HepG2 (cell line): ENCODE data around the gene CNRIP1. TPM values are rescaled to one million over a fixed set of nuclear protein-coding genes. Genes with fewer than 3 reads are reported as not detected.

ENCODE experiments used
- ATAC-seq: fragments of 200-7000 bp; cut with Tn5 transposase; 3 replicates; pipeline ENCODE4 v1.9.1; 2020; ENCODE audit warnings: mild to moderate bottlenecking, moderate library complexity
- BruUV-seq: library from RNA; stranded (reverse); fragments of 400-500 nt; replicated peaks from 2 replicates; lab custom pipeline; 2021; lab: Mats Ljungman, UMichigan
- CTCF ChIA-PET: fragments of 300-600 bp; formaldehyde crosslinking; extraction: SDS; loops from one replicate; lab custom pipeline; 2021; ENCODE audit warnings: low total read pairs, inconsistent platforms, low intra/inter-chr PET ratio; lab: Yijun Ruan, JAX
- POLR2A ChIA-PET: fragments of 350-600 bp; sonication (Branson Sonifier 250); formaldehyde crosslinking; loops from one replicate; lab custom pipeline; 2020; ENCODE audit warnings: antibody characterized with exemption, inconsistent platforms; lab: Yijun Ruan, JAX
- DNase-seq: peaks from one replicate; pipeline ENCODE4 v3.0.0-alpha.2; 2015; ENCODE audit warnings: low spot score
- FAIRE-seq: peaks from 3 replicates; lab custom pipeline; 2011; peaks lifted over from hg19 to GRCh38; lab: Jason Lieb, UNC
- H2AFZ ChIP-seq: one replicate; pipeline ENCODE4 v1.6.1; 2011; ENCODE audit warnings: low read length, inconsistent platforms
- H3K27ac ChIP-seq: fragments of 300-600 bp; 3 replicates; pipeline ENCODE4 v1.8.0; 2011; ENCODE audit warnings: mixed run types, mild to moderate bottlenecking, mixed read lengths, low read length, inconsistent platforms; ENCODE audit not compliant: insufficient read depth; ENCODE audit errors: extremely low read length
- H3K27me3 ChIP-seq, 2 experiments: fragments of 200-600 bp in 1 of 2; 2 replicates in 1 of 2; 3 replicates in 1 of 2; pipeline versions ENCODE4 v1.6.0 to v1.8.0; 2011; ENCODE audit warnings: low read length in 2 of 2, mild to moderate bottlenecking in 2 of 2, moderate library complexity in 2 of 2, inconsistent platforms in 1 of 2; ENCODE audit not compliant: insufficient read depth in 2 of 2, control insufficient read depth in 1 of 2
- H3K36me3 ChIP-seq, 2 experiments: fragments of 200-600 bp in 1 of 2; replicated peaks in 1 of 2; 2 replicates in 1 of 2; 3 replicates in 1 of 2; pipeline versions ENCODE4 v1.5.1 to v1.8.0; 2011; ENCODE audit warnings: low read length in 2 of 2, inconsistent platforms in 1 of 2; ENCODE audit not compliant: insufficient read depth in 2 of 2, control insufficient read depth in 1 of 2
- H3K4me1 ChIP-seq: 2 replicates; pipeline ENCODE4 v1.5.1; 2012; ENCODE audit warnings: low read length, inconsistent platforms; ENCODE audit not compliant: insufficient read depth
- H3K4me2 ChIP-seq: 2 replicates; pipeline ENCODE4 v1.6.0; 2011; ENCODE audit warnings: low read depth, low read length, inconsistent platforms
- H3K4me3 ChIP-seq, 3 experiments: fragments of 200-600 bp in 1 of 3; sonication (generic), shearing (Covaris generic) in 1 of 3; replicated peaks in 1 of 3; 2 replicates each; pipeline ENCODE4 v1.5.1; 2011 to 2016; ENCODE audit warnings: low read length in 3 of 3, inconsistent platforms in 2 of 3, low read depth in 2 of 3, mild to moderate bottlenecking in 2 of 3, control low read depth in 1 of 3, mixed read lengths in 1 of 3; ENCODE audit not compliant: insufficient read depth in 1 of 3
- H3K79me2 ChIP-seq: one replicate; pipeline ENCODE4 v1.6.1; 2011; ENCODE audit warnings: low read length, inconsistent platforms; ENCODE audit not compliant: insufficient read depth
- H3K9ac ChIP-seq: 2 replicates; pipeline ENCODE4 v1.6.0; 2011; ENCODE audit warnings: mild to moderate bottlenecking, low read depth, low read length, inconsistent platforms; ENCODE audit not compliant: insufficient read depth
- H3K9me3 ChIP-seq: 2 replicates; pipeline ENCODE4 v1.5.1; 2012; ENCODE audit warnings: mild to moderate bottlenecking, low read length
- H4K20me1 ChIP-seq: 2 replicates; pipeline ENCODE4 v1.6.0; 2011; ENCODE audit warnings: inconsistent platforms, mild to moderate bottlenecking, low read length, moderate library complexity; ENCODE audit not compliant: insufficient read depth
- ASH2L ChIP-seq: fragments of 300-600, 200-600 bp; sonication (generic); IDR thresholded peaks from 2 replicates; pipeline ENCODE4 v1.7.0; 2017; ENCODE audit warnings: low read depth, mild to moderate bottlenecking, moderate library complexity, mixed read lengths, low read length; ENCODE audit not compliant: insufficient read length
- FOSL1 ChIP-seq: sonication (generic); formaldehyde crosslinking; IDR thresholded peaks from 2 replicates; pipeline ENCODE4 v1.9.0; 2021; ENCODE audit warnings: missing genetic modification reagents, borderline replicate concordance
- FOXK2 ChIP-seq: fragments of 450-650 bp; IDR thresholded peaks from 2 replicates; pipeline ENCODE4 v1.6.1; 2016
- HDAC1 ChIP-seq: sonication (generic); formaldehyde crosslinking; IDR thresholded peaks from 2 replicates; pipeline ENCODE4 v1.5.1; 2020; ENCODE audit warnings: mild to moderate bottlenecking, missing genetic modification reagents
- KLF13 ChIP-seq: sonication (generic); formaldehyde crosslinking; IDR thresholded peaks from 2 replicates; pipeline ENCODE4 v1.4.0; 2020; ENCODE audit warnings: mild to moderate bottlenecking, missing genetic modification reagents
- MBD4 ChIP-seq: IDR thresholded peaks from 2 replicates; pipeline ENCODE4 v1.6.1; 2012; ENCODE audit warnings: low read length, inconsistent platforms, borderline replicate concordance
- MED13 ChIP-seq: sonication (generic); formaldehyde crosslinking; IDR thresholded peaks from 2 replicates; pipeline ENCODE4 v1.5.0; 2020; ENCODE audit warnings: missing genetic modification reagents
- REPIN1 ChIP-seq: sonication (generic); formaldehyde crosslinking; IDR thresholded peaks from 2 replicates; pipeline ENCODE4 v1.8.0; 2022; ENCODE audit warnings: missing genetic modification reagents, low read depth, mild to moderate bottlenecking, borderline replicate concordance
- TBX3 ChIP-seq: fragments of 450-650 bp; IDR thresholded peaks from 2 replicates; pipeline ENCODE4 v1.6.1; 2017; ENCODE audit warnings: antibody characterized with exemption, mild to moderate bottlenecking, inconsistent platforms, borderline replicate concordance
- WGBS: methylation state at CpG from one replicate; pipeline ENCODE4 v1.1.6; 2017; ENCODE audit warnings: low lambda C conversion rate; 5-methylcytosine and 5-hydroxymethylcytosine counted together
- in situ Hi-C: cut with HindIII; loops from 2 replicates; pipeline ENCODE4 v1.10.0; 2017; ENCODE audit warnings: low pct_unique_long_range_greater_than_20kb; ENCODE audit not compliant: extremely low pct_ligation_motif_present
- intact Hi-C: fragments of 100-400 bp; cut with micrococcal nuclease; formaldehyde crosslinking; loops from one replicate; pipeline ENCODE4 v1.10.0; 2022; ENCODE audit not compliant: unreplicated experiment
- polyA plus RNA-seq, 8 experiments: library from polyadenylated mRNA; depleted of rRNA in 3 of 8; stranded (reverse) in 7 of 8; unstranded in 1 of 8; fragments of >200 nt; fragmentation: Illumina TruSeq in 4 of 8; extraction: Trizol in 4 of 8; gene quantifications; 2 replicates each; pipeline versions ENCODE4 v1.2.1 to v1.2.3, GENCODE V29; 2011 to 2016; ENCODE audit warnings: low read depth in 4 of 8, missing spikeins in 1 of 8, mixed read lengths in 1 of 8; ENCODE audit not compliant: insufficient read depth in 1 of 8
- total RNA-seq, 5 experiments: library from RNA; depleted of rRNA; stranded (reverse); fragments of >200 nt; fragmentation: Illumina TruSeq; extraction: Trizol; gene quantifications; 2 replicates each; pipeline ENCODE4 v1.2.3, GENCODE V29; 2016; ENCODE audit warnings: low read depth in 1 of 5
- TF ChIP-seq, protein P1 (sequence below), 2 experiments: sonication (generic) in 1 of 2; formaldehyde crosslinking in 1 of 2; IDR thresholded peaks; 2 replicates each; pipeline versions ENCODE4 v1.6.1 to v1.9.0; 2014 to 2022; ENCODE audit warnings: antibody characterized with exemption in 1 of 2, borderline replicate concordance in 1 of 2, inconsistent platforms in 1 of 2, low read depth in 1 of 2, missing genetic modification reagents in 1 of 2

CNRIP1 gene
- total and polyA plus RNA-seq, 2 of the 13 experiments (the other 11 are each of a cell fraction or from before 2014, with no cell fraction given), result not detected

- WGBS, result 33% methylated on average over 3 of the region's 3 CpGs
- TF ChIP-seq HDAC1 (CRISPR knock-in tag), result 0 out of 2 replicates have a peak, but pooled peaks have one; percentile 6
- TF ChIP-seq TBX3, result no peak
- peak; percentile 35 for TF ChIP-seq ASH2L
- 0 out of 2 replicates have a peak, but pooled peaks have one; percentile 15 for TF ChIP-seq FOSL1 (CRISPR knock-in tag)
- no peak overlapping the region for H3K9ac ChIP-seq
- BruUV-seq, result no TSS peak
- DNase-seq (no peak), FAIRE-seq (no peak), ATAC-seq (peak; percentile 19; the same call in 1 of the 3 replicates)
- no peak overlapping the region for H2AFZ ChIP-seq
- POLR2A ChIA-PET, result interaction anchor here (1.4 kb wide), 1 partner anchor 50 kb away, joined by 4 read pairs; the partner anchor contains the start of gene PPP3R1
- no peaks in the 10 kb centered on the region for H3K9me3 ChIP-seq
- intact Hi-C loops (loop anchor here (5.0 kb wide), 1 partner anchor 140 kb away; no protein-coding TSS in a partner anchor), in situ Hi-C loops (no loop called here)
- no peaks in the 10 kb centered on the region for H3K79me2 ChIP-seq
- CTCF ChIA-PET, result no interaction called here
- H3K4me2 ChIP-seq, result peak overlapping the region; percentile 51
- H3K27me3 ChIP-seq, result peaks cover 0 to 1% of the 10 kb centered on the region in 2 experiments; a peak in 2 of 5 replicates
- H4K20me1 ChIP-seq, result no peaks in the 10 kb centered on the region; the same call in 1 of the 2 replicates
- no peaks in the 10 kb centered on the region for H3K36me3 ChIP-seq
- no peak overlapping the region for H3K27ac ChIP-seq
- H3K4me3 ChIP-seq, result peak overlapping the region in 1 of 3 experiments; percentile 29; a peak in 1 of 6 replicates
- H3K4me1 ChIP-seq, result peaks cover 23% of the 10 kb centered on the region
These were observed 17.4 kb downstream of the CNRIP1 start for GRCh38 chr2:68302281-68302875.

DNA sequence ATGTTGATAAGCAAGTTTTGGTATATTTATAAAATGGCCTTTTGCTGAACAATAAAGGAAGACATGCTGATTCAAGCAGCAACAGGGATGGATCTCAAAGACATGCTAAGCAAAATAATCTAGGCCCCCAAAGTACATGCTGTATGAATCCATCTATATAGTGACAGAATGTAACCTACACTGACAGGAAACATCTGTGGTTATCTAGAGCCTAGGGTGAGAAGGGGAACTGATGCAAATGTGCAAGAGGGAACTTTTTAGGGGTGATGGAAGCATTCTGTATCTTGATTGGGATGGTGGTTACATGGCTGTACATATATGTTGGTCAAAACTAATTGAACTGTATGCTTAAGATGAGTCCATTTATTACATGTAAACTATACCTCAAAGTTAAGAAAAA is 24.2 kb downstream of the CNRIP1 start:
- H3K27me3 ChIP-seq, result no peaks in the 10 kb centered on the region; a peak in 1 of 5 replicates
- in situ Hi-C loops, result no loop called here
- no peaks in the 10 kb centered on the region for H3K4me1 ChIP-seq
- no peak for ATAC-seq
- H3K79me2 ChIP-seq, result no peaks in the 10 kb centered on the region
- POLR2A ChIA-PET, result no interaction called here
- H3K4me3 ChIP-seq, result no peak overlapping the region
- H3K9ac ChIP-seq, result no peak overlapping the region
- H3K27ac ChIP-seq, result no peak overlapping the region
- H3K4me2 ChIP-seq, result no peak overlapping the region
- H3K36me3 ChIP-seq, result no peaks in the 10 kb centered on the region
- DNase-seq, result no peak
- no peak for FAIRE-seq
- BruUV-seq, result no TSS peak
- H2AFZ ChIP-seq, result no peak overlapping the region
- intact Hi-C loops, result loop anchor here (10.0 kb wide), 1 partner anchor 261 kb away; no protein-coding TSS in a partner anchor
- H3K9me3 ChIP-seq, result no peaks in the 10 kb centered on the region
- no peaks in the 10 kb centered on the region for H4K20me1 ChIP-seq
- CTCF ChIA-PET, result no interaction called here
- no peak for TF ChIP-seq MBD4
- TF ChIP-seq FOXK2, result no peak
- TF ChIP-seq KLF13 (CRISPR knock-in tag), result no peak
- no peak for TF ChIP-seq REPIN1 (CRISPR knock-in tag)
- no peak for TF ChIP-seq MED13
- TF ChIP-seq, protein P1, sequence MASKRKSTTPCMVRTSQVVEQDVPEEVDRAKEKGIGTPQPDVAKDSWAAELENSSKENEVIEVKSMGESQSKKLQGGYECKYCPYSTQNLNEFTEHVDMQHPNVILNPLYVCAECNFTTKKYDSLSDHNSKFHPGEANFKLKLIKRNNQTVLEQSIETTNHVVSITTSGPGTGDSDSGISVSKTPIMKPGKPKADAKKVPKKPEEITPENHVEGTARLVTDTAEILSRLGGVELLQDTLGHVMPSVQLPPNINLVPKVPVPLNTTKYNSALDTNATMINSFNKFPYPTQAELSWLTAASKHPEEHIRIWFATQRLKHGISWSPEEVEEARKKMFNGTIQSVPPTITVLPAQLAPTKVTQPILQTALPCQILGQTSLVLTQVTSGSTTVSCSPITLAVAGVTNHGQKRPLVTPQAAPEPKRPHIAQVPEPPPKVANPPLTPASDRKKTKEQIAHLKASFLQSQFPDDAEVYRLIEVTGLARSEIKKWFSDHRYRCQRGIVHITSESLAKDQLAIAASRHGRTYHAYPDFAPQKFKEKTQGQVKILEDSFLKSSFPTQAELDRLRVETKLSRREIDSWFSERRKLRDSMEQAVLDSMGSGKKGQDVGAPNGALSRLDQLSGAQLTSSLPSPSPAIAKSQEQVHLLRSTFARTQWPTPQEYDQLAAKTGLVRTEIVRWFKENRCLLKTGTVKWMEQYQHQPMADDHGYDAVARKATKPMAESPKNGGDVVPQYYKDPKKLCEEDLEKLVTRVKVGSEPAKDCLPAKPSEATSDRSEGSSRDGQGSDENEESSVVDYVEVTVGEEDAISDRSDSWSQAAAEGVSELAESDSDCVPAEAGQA (IDR thresholded peaks at IDR 0.05; ENCODE audit: low read depth), result no peak
- TF ChIP-seq, protein P1 (CRISPR knock-in tag; IDR thresholded peaks at IDR 0.05; ENCODE audit: borderline replicate concordance), result no peak
